ENCODE results near the gene JADE2.

- TF ChIP-seq POLR2A (IDR thresholded peaks at IDR 0.05; ENCODE audit: low read depth, low read length) (no peak), POLR2AphosphoS5 (IDR thresholded peaks at IDR 0.05; ENCODE audit: low read depth, low read length) (no peak)
Observed at GRCh38 chr5:134585966-134586365, 60.5 kb downstream of the JADE2 start.

All from GM12892 (cell line).